Smooth muscle cell (in vitro differentiated cells): ENCODE data around the gene NHERF1. TPM values are rescaled to one million over a fixed set of nuclear protein-coding genes. Genes with fewer than 3 reads are reported as not detected.
A peak's percentile ranks its signal among the peaks of the same experiment; 100 is the strongest.

ENCODE experiments used
- DNase-seq: peaks from one replicate; lab custom pipeline; 2025; ENCODE audit not compliant: unreplicated experiment; lab: John Stamatoyannopoulos, UW
- H2AFZ ChIP-seq: fragments of 200-600 bp; sonication (generic); 2 replicates; pipeline ENCODE4 v1.6.0; 2016; ENCODE audit warnings: antibody characterized with exemption, low read depth, mild to moderate bottlenecking
- H3F3A ChIP-seq: fragments of 200-600 bp; sonication (generic); 2 replicates; pipeline ENCODE4 v1.6.0; 2017; ENCODE audit warnings: antibody characterized with exemption, low read depth
- H3K27ac ChIP-seq: fragments of 200-600 bp; sonication (generic); 2 replicates; pipeline ENCODE4 v1.5.1; 2016; ENCODE audit warnings: low read depth, mild to moderate bottlenecking
- H3K27me3 ChIP-seq: fragments of 200-600 bp; sonication (generic); 2 replicates; pipeline ENCODE4 v1.6.1; 2016; ENCODE audit warnings: low read depth, mild to moderate bottlenecking
- H3K36me3 ChIP-seq: fragments of 200-600 bp; sonication (generic); 2 replicates; pipeline ENCODE4 v1.5.1; 2016; ENCODE audit warnings: low read depth
- H3K4me1 ChIP-seq: fragments of 200-600 bp; sonication (generic); 2 replicates; pipeline ENCODE4 v1.5.1; 2016; ENCODE audit warnings: low read depth
- H3K4me2 ChIP-seq: fragments of 200-600 bp; sonication (generic); 2 replicates; pipeline ENCODE4 v1.6.0; 2016; ENCODE audit warnings: mild to moderate bottlenecking
- H3K4me3 ChIP-seq: fragments of 200-600 bp; sonication (generic); 2 replicates; pipeline ENCODE4 v1.5.1; 2016; ENCODE audit warnings: mild to moderate bottlenecking
- H3K79me2 ChIP-seq: fragments of 200-600 bp; sonication (generic); 2 replicates; pipeline ENCODE4 v1.6.0; 2016; ENCODE audit warnings: low read depth, mild to moderate bottlenecking
- H3K9ac ChIP-seq: fragments of 200-600 bp; sonication (generic); 2 replicates; pipeline ENCODE4 v1.6.0; 2016; ENCODE audit warnings: low read depth
- H3K9me3 ChIP-seq: fragments of 200-600 bp; sonication (generic); replicated peaks from 2 replicates; pipeline ENCODE4 v1.5.1; 2016; ENCODE audit warnings: low read depth
- H4K20me1 ChIP-seq: fragments of 200-600 bp; sonication (generic); 2 replicates; pipeline ENCODE4 v1.6.0; 2016; ENCODE audit warnings: low read depth
- CTCF ChIP-seq: fragments of 200-600 bp; sonication (generic); IDR thresholded peaks from 2 replicates; pipeline ENCODE4 v1.5.1; 2017; ENCODE audit warnings: borderline replicate concordance, mild to moderate bottlenecking, antibody characterized with exemption; ENCODE audit not compliant: insufficient read depth, poor library complexity, severe bottlenecking
- WGBS: methylation state at CpG from one replicate; pipeline ENCODE4 v1.1.7; 2016; ENCODE audit warnings: low lambda C conversion rate; 5-methylcytosine and 5-hydroxymethylcytosine counted together
- polyA plus RNA-seq: library from polyadenylated mRNA; unstranded; fragments of >200 nt; fragmentation: Nextera tagmentation; extraction: Ambion mirVana; gene quantifications from 2 replicates; pipeline ENCODE4 v1.2.1, GENCODE V29; 2016
- total RNA-seq: library from RNA; depleted of rRNA; stranded (reverse); fragments of >200 nt; gene quantifications from 2 replicates; pipeline ENCODE4 v1.2.3, GENCODE V29; 2014

NHERF1 gene
- total and polyA plus RNA-seq, 2 experiments from 2014 or later, result 23.2 to 31.9 TPM

DNA sequence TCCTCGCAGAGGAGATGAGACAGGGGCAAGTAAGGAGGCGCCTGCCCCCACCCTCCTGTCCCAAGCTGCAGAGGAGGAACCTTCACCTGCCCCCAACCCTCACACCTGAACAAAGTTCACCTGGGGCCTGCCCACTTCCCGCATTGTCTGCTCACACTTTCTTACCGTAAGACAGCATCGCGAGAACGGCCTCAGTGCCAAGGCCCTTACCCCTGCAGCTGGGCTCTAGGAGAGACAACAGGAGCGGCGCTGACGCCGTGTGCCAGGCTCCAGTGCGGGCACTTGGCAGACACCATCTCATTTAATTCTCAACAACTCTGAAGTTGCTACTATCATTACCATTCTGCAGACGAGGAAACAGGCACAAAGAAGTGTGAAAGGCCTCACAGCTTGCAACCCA, 23.6 kb downstream of the NHERF1 start:
- no peak overlapping the region for H3K9ac ChIP-seq
- no peaks in the 10 kb centered on the region for H3K9me3 ChIP-seq
- peaks cover 18% of the 10 kb centered on the region for H3K79me2 ChIP-seq
- peaks cover 28% of the 10 kb centered on the region for H4K20me1 ChIP-seq
- H3K36me3 ChIP-seq, result no peaks in the 10 kb centered on the region
- TF ChIP-seq CTCF, result no peak
- H3K27ac ChIP-seq, result no peak overlapping the region
- H3K4me3 ChIP-seq, result no peak overlapping the region
- H3K4me1 ChIP-seq, result peaks cover 10% of the 10 kb centered on the region
- H2AFZ ChIP-seq, result no peak overlapping the region
- H3K27me3 ChIP-seq, result no peaks in the 10 kb centered on the region
- H3K4me2 ChIP-seq, result no peak overlapping the region
- no peak for DNase-seq
- over 99% methylated on average over 13 of the region's 13 CpGs for WGBS
- no peaks in the 10 kb centered on the region for H3F3A ChIP-seq

GRCh38 chr17:74773414-74773813, 25.0 kb downstream of the NHERF1 start:
- peaks cover 15% of the 10 kb centered on the region for H3K4me1 ChIP-seq
- peaks cover 32% of the 10 kb centered on the region for H3K79me2 ChIP-seq
- DNase-seq, result no peak
- H2AFZ ChIP-seq, result no peak overlapping the region
- peak overlapping the region; percentile 40 for H3K27ac ChIP-seq
- H3K9me3 ChIP-seq, result no peaks in the 10 kb centered on the region
- no peak overlapping the region for H3K9ac ChIP-seq
- WGBS, result 96% methylated on average over 6 of the region's 6 CpGs
- TF ChIP-seq CTCF, result no peak
- no peak overlapping the region for H3K4me2 ChIP-seq
- H3K27me3 ChIP-seq, result no peaks in the 10 kb centered on the region
- H3K4me3 ChIP-seq, result no peak overlapping the region
- H3F3A ChIP-seq, result no peaks in the 10 kb centered on the region
- no peaks in the 10 kb centered on the region for H3K36me3 ChIP-seq
- H4K20me1 ChIP-seq, result peaks cover 28% of the 10 kb centered on the region

DNA sequence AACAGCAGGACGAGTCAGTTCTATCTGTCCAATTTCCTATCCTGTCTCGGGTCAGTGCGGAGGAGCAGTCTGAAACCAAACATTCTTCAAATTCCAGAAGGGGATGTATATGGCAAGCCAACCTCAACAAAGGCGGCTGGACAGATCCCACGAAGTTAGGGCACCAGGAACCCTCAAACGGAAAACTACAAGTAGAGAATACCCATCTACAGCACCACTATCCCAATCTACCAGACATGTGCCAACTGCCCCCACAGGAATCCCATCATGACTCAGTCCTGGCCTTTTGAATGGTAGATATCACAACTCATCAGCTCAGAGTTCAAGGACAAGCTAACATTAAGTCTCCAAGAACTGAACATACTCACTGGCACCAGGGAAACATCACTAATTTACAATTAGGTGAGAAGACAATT, 25.5 kb downstream of the NHERF1 start:
- DNase-seq, result no peak
- Histone ChIP-seq H3K36me3 (no peaks in the 10 kb centered on the region), H3K27ac (peak overlapping the region; percentile 40), H2AFZ (no peak overlapping the region), H3K4me1 (peaks cover 15% of the 10 kb centered on the region), H3K4me3 (no peak overlapping the region), H3K9ac (no peak overlapping the region), H3K27me3 (no peaks in the 10 kb centered on the region), H3K9me3 (no peaks in the 10 kb centered on the region), H4K20me1 (peaks cover 28% of the 10 kb centered on the region), H3K4me2 (peak overlapping the region; percentile 72), H3K79me2 (peaks cover 32% of the 10 kb centered on the region), H3F3A (no peaks in the 10 kb centered on the region)
- TF ChIP-seq CTCF, result no peak
- 12% methylated on average over 6 of the region's 6 CpGs for WGBS

GRCh38 chr17:74775409-74776043, 27.1 kb downstream of the NHERF1 start:
- 44% methylated on average over 12 of the region's 12 CpGs for WGBS
- Histone ChIP-seq H3K36me3 (no peaks in the 10 kb centered on the region), H3K9ac (peak overlapping the region; percentile 53), H2AFZ (peak overlapping the region; percentile 61), H3K4me1 (peaks cover 15% of the 10 kb centered on the region), H3K4me3 (peak overlapping the region; percentile 73), H3K27me3 (no peaks in the 10 kb centered on the region), H3K9me3 (no peaks in the 10 kb centered on the region), H4K20me1 (peaks cover 28% of the 10 kb centered on the region), H3K27ac (peak overlapping the region; percentile 56), H3F3A (no peaks in the 10 kb centered on the region), H3K4me2 (peak overlapping the region; percentile 85), H3K79me2 (peaks cover 32% of the 10 kb centered on the region)
- DNase-seq, result no peak
- no peak for TF ChIP-seq CTCF
